A673 (cell line): Measurements from ENCODE around the gene PLXNA1. TPM values are rescaled to one million over a fixed set of nuclear protein-coding genes. Genes with fewer than 3 reads are reported as not detected.

ENCODE experiments used
- BruUV-seq: library from RNA; stranded (reverse); fragments of 400-500 nt; replicated peaks from 2 replicates; lab custom pipeline; 2021; lab: Mats Ljungman, UMichigan
- CTCF ChIA-PET: fragments of 300-600 bp; sonication (Branson Sonifier 250); formaldehyde crosslinking; loops from one replicate; lab custom pipeline; 2022; ENCODE audit warnings: antibody characterized with exemption; lab: Charles Lee
- POLR2A ChIA-PET: fragments of 300-600 bp; sonication (Branson Sonifier 250); formaldehyde crosslinking; loops from one replicate; lab custom pipeline; 2022; ENCODE audit warnings: antibody characterized with exemption; ENCODE audit not compliant: low non-redundant PET; lab: Charles Lee
- DNase-seq: peaks from one replicate; pipeline ENCODE4 v3.0.0-alpha.2; 2015; ENCODE audit warnings: low spot score
- H3K27ac ChIP-seq: fragments of 200-600 bp; sonication (generic); 2 replicates; pipeline ENCODE4 v1.5.1; 2016; ENCODE audit warnings: mixed run types, low read depth, mild to moderate bottlenecking, mixed read lengths, antibody characterized with exemption, low read length; ENCODE audit not compliant: poor library complexity, severe bottlenecking
- H3K27me3 ChIP-seq: fragments of 200-600 bp; sonication (generic); replicated peaks from 2 replicates; pipeline ENCODE4 v1.6.1; 2017; ENCODE audit warnings: mixed run types, low read depth, mild to moderate bottlenecking, mixed read lengths, antibody characterized with exemption, low read length; ENCODE audit not compliant: insufficient read depth, poor library complexity
- H3K36me3 ChIP-seq: fragments of 200-600 bp; sonication (generic); 2 replicates; pipeline ENCODE4 v1.6.1; 2016; ENCODE audit warnings: mixed run types, mild to moderate bottlenecking, mixed read lengths, antibody characterized with exemption, low read length; ENCODE audit not compliant: insufficient read depth, poor library complexity, severe bottlenecking
- H3K4me1 ChIP-seq: fragments of 200-600 bp; sonication (generic); 2 replicates; pipeline ENCODE4 v1.6.1; 2017; ENCODE audit warnings: mixed run types, mild to moderate bottlenecking, mixed read lengths, antibody characterized with exemption, low read length; ENCODE audit not compliant: insufficient read depth, poor library complexity, severe bottlenecking
- H3K4me3 ChIP-seq: fragments of 200-600 bp; sonication (generic); 2 replicates; pipeline ENCODE4 v1.5.1; 2016; ENCODE audit warnings: low read depth, mixed run types, mild to moderate bottlenecking, mixed read lengths, low read length; ENCODE audit not compliant: poor library complexity, severe bottlenecking
- H3K9me3 ChIP-seq: fragments of 200-600 bp; sonication (generic); 2 replicates; pipeline ENCODE4 v1.6.1; 2016; ENCODE audit warnings: mixed run types, low read depth, mild to moderate bottlenecking, mixed read lengths, antibody characterized with exemption, low read length; ENCODE audit not compliant: poor library complexity, severe bottlenecking
- CTCF ChIP-seq: fragments of 300-800, 200-600 bp; sonication (generic); conservative IDR thresholded peaks from 2 replicates; pipeline ENCODE4 v1.5.1; 2017; ENCODE audit warnings: low read depth, mild to moderate bottlenecking, antibody characterized with exemption, low read length, moderate library complexity, mixed read lengths
- EZH2 ChIP-seq: fragments of 200-600 bp; sonication (generic); IDR thresholded peaks from 2 replicates; pipeline ENCODE4 v1.6.1; 2017; ENCODE audit warnings: borderline replicate concordance, low read depth, mild to moderate bottlenecking, mixed read lengths, antibody characterized with exemption, low read length; ENCODE audit not compliant: poor library complexity, severe bottlenecking
- intact Hi-C: fragments of 100-400 bp; cut with micrococcal nuclease; formaldehyde crosslinking; loops from one replicate; pipeline ENCODE4 v1.10.0; 2022; ENCODE audit not compliant: unreplicated experiment
- total RNA-seq: library from RNA; stranded (reverse); gene quantifications from 2 replicates; pipeline ENCODE4 v1.2.3, GENCODE V29; 2021

PLXNA1 gene
- total RNA-seq, 1 experiment from 2014 or later: 33.6 TPM

- no peak for TF ChIP-seq EZH2
- TF ChIP-seq CTCF: no peak
- H3K4me3 ChIP-seq: no peak overlapping the region
- BruUV-seq: no TSS peak
- intact Hi-C loops: no loop called here
- no peaks in the 10 kb centered on the region for H3K27me3 ChIP-seq
- H3K4me1 ChIP-seq: peaks cover 21% of the 10 kb centered on the region
- ChIA-PET CTCF (no interaction called here), POLR2A (interaction anchor here (0.6 kb wide), 1 partner anchor 1090 kb away, joined by 13 read pairs; no protein-coding TSS in a partner anchor)
- no peak overlapping the region for H3K27ac ChIP-seq
- no peaks in the 10 kb centered on the region for H3K9me3 ChIP-seq
- no peak for DNase-seq
- H3K36me3 ChIP-seq: no peaks in the 10 kb centered on the region
Observed at GRCh38 chr3:127003601-127004280, 20.8 kb downstream of the PLXNA1 start.

GRCh38 chr3:127004641-127005397, 21.9 kb downstream of the PLXNA1 start:
- Histone ChIP-seq H3K4me1 (peaks cover 15% of the 10 kb centered on the region), H3K9me3 (no peaks in the 10 kb centered on the region), H3K4me3 (no peak overlapping the region), H3K27ac (no peak overlapping the region), H3K36me3 (no peaks in the 10 kb centered on the region), H3K27me3 (no peaks in the 10 kb centered on the region)
- intact Hi-C loops: no loop called here
- CTCF ChIA-PET: no interaction called here
- no peak for DNase-seq
- POLR2A ChIA-PET: no interaction called here
- TF ChIP-seq CTCF (no peak), EZH2 (no peak)
- BruUV-seq: no TSS peak

GRCh38 chr3:127005864-127006500, 23.1 kb downstream of the PLXNA1 start:
- CTCF ChIA-PET: no interaction called here
- Histone ChIP-seq H3K9me3 (no peaks in the 10 kb centered on the region), H3K36me3 (no peaks in the 10 kb centered on the region), H3K27me3 (no peaks in the 10 kb centered on the region), H3K4me3 (no peak overlapping the region), H3K4me1 (peaks cover 17% of the 10 kb centered on the region), H3K27ac (no peak overlapping the region)
- TF ChIP-seq CTCF (no peak), EZH2 (no peak)
- BruUV-seq: no TSS peak
- intact Hi-C loops: no loop called here
- DNase-seq: no peak
- POLR2A ChIA-PET: no interaction called here
